HepG2 (cell line): ENCODE measurements around the gene TMEM187.

ENCODE experiments used
- BATF2 ChIP-seq: sonication (generic); formaldehyde crosslinking; IDR thresholded peaks from 2 replicates; pipeline ENCODE4 v1.8.0; 2022; ENCODE audit warnings: mild to moderate bottlenecking, missing genetic modification reagents, moderate library complexity
- CTCF ChIP-seq: sonication (generic); formaldehyde crosslinking; IDR thresholded peaks from 2 replicates; pipeline ENCODE4 v1.5.0; 2020; ENCODE audit warnings: mild to moderate bottlenecking, missing genetic modification reagents, moderate library complexity
- E2F1 ChIP-seq: sonication (generic); formaldehyde crosslinking; IDR thresholded peaks from 2 replicates; pipeline ENCODE4 v1.5.0; 2020; ENCODE audit warnings: missing genetic modification reagents
- ELF1 ChIP-seq: sonication (generic); formaldehyde crosslinking; IDR thresholded peaks from 2 replicates; pipeline ENCODE4 v1.4.0; 2020; ENCODE audit warnings: missing genetic modification reagents
- EZH2 ChIP-seq: conservative IDR thresholded peaks from 2 replicates; pipeline ENCODE4 v1.6.1; 2012; ENCODE audit warnings: mild to moderate bottlenecking, low read depth, low read length, moderate library complexity
- MLX ChIP-seq: IDR thresholded peaks from 2 replicates; pipeline ENCODE4 v1.6.1; 2016
- MYNN ChIP-seq: sonication (generic); formaldehyde crosslinking; IDR thresholded peaks from 2 replicates; pipeline ENCODE4 v1.4.0; 2020; ENCODE audit warnings: mild to moderate bottlenecking, low read depth, missing genetic modification reagents
- NR0B2 ChIP-seq: sonication (generic); formaldehyde crosslinking; IDR thresholded peaks from 2 replicates; pipeline ENCODE4 v1.4.0; 2020; ENCODE audit warnings: mild to moderate bottlenecking, missing genetic modification reagents
- REST ChIP-seq, 2 experiments: IDR thresholded peaks; 2 replicates each; pipeline ENCODE4 v1.6.1; 2011 to 2012; ENCODE audit warnings: low read length in 2 of 2, borderline replicate concordance in 1 of 2, low read depth in 1 of 2, mild to moderate bottlenecking in 1 of 2, moderate library complexity in 1 of 2
- SRSF9 ChIP-seq: fragments of 200-400 bp; formaldehyde crosslinking; IDR thresholded peaks from 2 replicates; pipeline ENCODE4 v1.6.1; 2018; ENCODE audit warnings: borderline replicate concordance, mild to moderate bottlenecking, low read depth, low read length; ENCODE audit not compliant: insufficient read depth, poor library complexity, severe bottlenecking
- USF2 ChIP-seq, 2 experiments: sonication (generic) in 1 of 2; formaldehyde crosslinking in 1 of 2; IDR thresholded peaks; 2 replicates each; pipeline versions ENCODE4 v1.5.1 to v1.6.1; 2011 to 2020; ENCODE audit warnings: borderline replicate concordance in 1 of 2, low read depth in 1 of 2, low read length in 1 of 2, mild to moderate bottlenecking in 1 of 2, missing genetic modification reagents in 1 of 2, moderate library complexity in 1 of 2
- ZFX ChIP-seq: sonication (generic); formaldehyde crosslinking; IDR thresholded peaks from 2 replicates; pipeline ENCODE4 v1.4.0; 2020; ENCODE audit warnings: mild to moderate bottlenecking, low read depth, missing genetic modification reagents, moderate library complexity

GRCh38 chrX:153953342-153953830 lies 19.2 kb upstream of the TMEM187 start:
- TF ChIP-seq SRSF9 = no peak
- TF ChIP-seq EZH2 = no peak
- TF ChIP-seq REST (IDR thresholded peaks at IDR 0.05; ENCODE audit: borderline replicate concordance in 1 of 2, low read depth in 1 of 2, low read length in 2 of 2) = no peak
- peak; percentile 86 for TF ChIP-seq CTCF (CRISPR knock-in tag)
- TF ChIP-seq MYNN (CRISPR knock-in tag) = no peak
- no peak for TF ChIP-seq MLX (CRISPR knock-in tag)
- no peak for TF ChIP-seq BATF2
- TF ChIP-seq USF2 (IDR thresholded peaks at IDR 0.05; ENCODE audit: low read depth, low read length) = no peak
- no peak for TF ChIP-seq USF2 (CRISPR knock-in tag; IDR thresholded peaks at IDR 0.05; ENCODE audit: borderline replicate concordance)
- no peak for TF ChIP-seq E2F1 (CRISPR knock-in tag)
- TF ChIP-seq ELF1 (CRISPR knock-in tag) = no peak
- no peak for TF ChIP-seq NR0B2 (CRISPR knock-in tag)
- TF ChIP-seq ZFX (CRISPR knock-in tag) = no peak
